Right ventricle myocardium inferior (tissue), 1 donor: Measurements from ENCODE around the gene SLC12A1. TPM values are rescaled to one million over a fixed set of nuclear protein-coding genes. Genes with fewer than 3 reads are reported as not detected.

ENCODE experiments used
- ATAC-seq: fragments of 200-7000 bp; cut with Tn5 transposase; one replicate; pipeline ENCODE4 v1.9.1; 2020; ENCODE audit warnings: mild to moderate bottlenecking, moderate library complexity
- DNase-seq: peaks from one replicate; pipeline ENCODE4 v3.0.0; 2021; ENCODE audit errors: missing footprints
- intact Hi-C: fragments of 100-400 bp; cut with DNase I; formaldehyde crosslinking; loops from one replicate; pipeline ENCODE4 v1.11.0; 2022
- total RNA-seq: library from RNA; stranded (reverse); fragmentation: NEBNext Ultra II Directional; extraction: Animal tissue kit (Norgen Biotek cat#: 25700); gene quantifications from one replicate; pipeline ENCODE4 v1.2.1, GENCODE V29; 2021
- donor health status: DM: no; HTN: yes; CAD: no; lungs with severe emphysema.

The SLC12A1 gene
- total RNA-seq, 1 donor from 2014 or later = not detected

DNA sequence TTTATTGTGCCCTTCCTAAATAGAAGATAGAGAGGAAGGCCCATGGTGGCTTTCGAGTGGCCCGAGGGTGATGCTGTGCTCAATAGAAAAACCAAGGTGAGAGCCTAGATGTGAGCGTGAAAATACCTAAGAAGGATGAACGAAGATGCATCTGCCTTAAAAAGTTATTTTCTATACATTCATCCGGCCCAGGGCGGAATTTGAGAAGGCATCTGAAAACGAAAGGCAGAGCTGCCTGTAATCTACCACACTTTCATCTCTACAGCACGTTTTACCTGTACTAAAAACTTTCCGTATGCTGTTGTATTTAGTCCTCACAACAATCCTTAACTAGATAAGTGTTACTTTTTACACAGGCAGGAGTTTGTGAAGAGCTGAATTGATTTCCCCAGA, 126.5 kb downstream of the SLC12A1 start:
- no peak for ATAC-seq
- intact Hi-C loops = no loop called here
- no peak for DNase-seq

DNA sequence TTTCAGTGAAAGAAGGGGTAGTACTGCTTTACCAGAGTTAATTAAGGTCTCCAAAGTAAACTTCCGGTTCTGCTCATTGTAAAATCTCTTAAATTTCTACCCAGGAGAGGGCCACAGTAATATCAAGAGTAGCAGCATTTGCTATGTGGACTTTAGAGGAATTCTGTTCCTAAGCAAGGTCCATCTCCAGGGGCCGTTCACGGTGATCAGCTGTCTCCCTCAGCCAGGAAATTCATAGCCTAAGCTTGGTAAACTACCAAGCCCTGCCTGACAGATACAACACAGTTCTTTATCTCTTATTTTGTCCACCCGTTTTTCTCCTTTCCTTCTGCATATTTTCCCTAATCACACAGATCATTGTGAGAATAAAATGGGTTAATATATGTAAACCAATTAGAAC, 127.4 kb downstream of the SLC12A1 start:
- DNase-seq = no peak
- no peak for ATAC-seq
- intact Hi-C loops = no loop called here

DNA sequence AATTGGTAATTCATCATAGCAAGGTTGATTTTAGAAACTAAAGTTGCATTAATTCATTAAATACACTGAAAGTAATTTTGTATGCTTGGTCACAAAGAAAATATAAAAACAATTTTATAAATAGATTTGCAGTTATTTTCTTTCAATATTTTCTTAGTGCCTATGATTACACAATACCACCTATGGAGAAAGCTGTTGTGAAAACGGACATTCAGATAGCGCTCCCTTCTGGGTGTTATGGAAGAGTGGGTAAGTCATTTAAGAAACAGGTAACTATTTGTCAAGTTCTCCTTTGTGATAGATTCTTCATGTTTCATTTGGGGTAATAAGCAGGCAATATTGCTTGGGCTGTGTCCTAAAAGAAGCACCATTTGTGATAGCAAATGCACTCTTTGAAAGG, 128.2 kb downstream of the SLC12A1 start:
- no peak for DNase-seq
- no peak for ATAC-seq
- intact Hi-C loops = no loop called here

DNA sequence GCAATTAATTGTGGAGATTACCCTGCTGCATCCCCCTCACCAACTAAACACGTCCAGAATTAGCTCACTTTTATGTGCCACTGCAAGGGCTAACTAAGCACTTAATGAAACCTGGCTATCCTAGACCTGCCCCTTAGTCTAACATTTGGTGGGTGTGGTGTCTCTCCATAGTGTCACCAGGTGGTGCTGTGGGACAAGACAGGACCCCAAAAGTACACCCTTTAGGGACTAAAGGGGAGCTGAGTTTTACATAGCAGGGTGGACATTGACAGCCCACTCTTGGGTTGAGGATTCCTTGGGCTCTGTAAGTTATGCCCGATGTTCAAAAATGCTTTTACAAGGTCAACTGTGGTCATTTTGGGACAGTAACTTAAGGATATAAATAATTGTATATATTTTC, 130.8 kb downstream of the SLC12A1 start:
- no peak for DNase-seq
- ATAC-seq = no peak
- intact Hi-C loops = no loop called here

DNA sequence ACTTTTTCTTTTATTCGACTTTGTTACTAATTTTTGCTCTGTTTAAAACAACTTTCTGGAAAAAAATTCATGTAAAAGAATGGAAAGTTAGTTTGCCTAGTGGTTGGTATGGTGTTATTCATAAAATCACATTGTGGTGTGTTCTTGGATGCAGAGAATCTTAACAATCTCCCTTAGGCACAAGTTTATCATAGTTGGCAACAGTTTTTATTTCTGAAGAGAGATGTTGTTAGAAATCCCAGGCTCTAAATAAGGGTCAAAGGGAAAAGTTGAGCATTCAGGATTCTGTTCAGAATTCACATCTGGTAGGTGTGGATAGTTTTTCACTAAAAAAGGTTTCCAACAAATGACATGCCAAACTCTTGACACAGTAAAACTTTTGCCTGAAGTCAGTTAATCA, 131.5 kb downstream of the SLC12A1 start:
- ATAC-seq = no peak
- intact Hi-C loops = no loop called here

DNA sequence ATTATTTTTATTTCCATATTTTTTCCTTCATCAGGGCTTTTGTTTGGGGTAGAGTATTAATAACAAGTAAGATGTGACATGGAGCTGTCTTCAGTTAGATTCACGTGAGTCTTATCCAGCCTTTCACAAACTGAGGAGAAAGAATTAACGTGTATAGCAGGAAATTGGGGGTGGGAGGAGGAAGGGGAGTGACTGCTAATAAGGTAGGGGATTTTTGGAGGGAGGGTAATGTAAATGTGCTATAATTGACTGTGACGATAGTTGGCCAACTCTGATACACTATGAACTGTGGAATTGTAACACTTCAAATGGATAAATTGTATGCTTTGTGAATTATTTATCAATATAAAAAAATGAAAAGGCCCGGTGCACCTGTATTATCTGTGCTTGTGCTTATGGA, 134.0 kb downstream of the SLC12A1 start:
- DNase-seq = no peak
- no peak for ATAC-seq
- intact Hi-C loops = no loop called here

More for the DNA sequence above, 131.5 kb downstream of the SLC12A1 start:
- DNase-seq = no peak

DNA sequence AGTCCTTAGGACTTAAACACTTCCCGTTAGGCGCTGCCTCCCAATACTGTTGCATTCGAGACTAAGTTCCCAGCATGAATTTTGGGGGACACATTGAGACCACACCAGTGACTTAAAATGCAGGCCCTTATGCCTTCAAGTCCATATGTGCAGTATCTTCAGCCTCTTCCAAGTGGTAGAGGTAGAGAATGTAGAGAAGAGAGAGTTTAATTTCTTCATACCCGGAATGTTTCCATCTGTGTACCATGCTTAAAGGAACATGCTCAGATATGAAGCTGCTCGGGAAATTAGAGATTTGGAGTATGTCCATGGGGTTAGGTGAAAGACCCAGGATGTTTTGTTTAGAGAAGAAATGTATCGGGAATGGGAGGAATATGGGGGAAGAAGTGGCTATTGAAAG, 137.8 kb downstream of the SLC12A1 start:
- ATAC-seq = no peak
- intact Hi-C loops = no loop called here
- DNase-seq = no peak

DNA sequence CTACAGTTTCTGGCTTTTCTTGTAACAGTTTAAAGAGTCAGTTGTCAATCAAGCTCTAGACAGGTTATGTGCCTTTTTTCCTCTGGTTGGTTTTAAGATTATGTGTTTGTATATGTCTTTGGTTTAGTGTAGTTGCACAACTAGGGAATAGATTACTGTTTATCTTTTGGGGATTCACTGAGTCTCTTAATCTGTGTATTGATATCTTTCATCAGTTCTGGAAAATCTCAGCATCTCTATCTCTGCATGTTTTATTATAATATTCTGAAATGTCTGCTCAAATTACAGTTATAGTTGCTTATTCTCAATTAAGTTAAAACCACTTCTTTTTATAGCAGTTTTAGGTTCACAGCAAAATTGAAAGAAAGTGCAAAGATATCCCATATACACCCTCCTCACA, 139.4 kb downstream of the SLC12A1 start:
- ATAC-seq = no peak

DNA sequence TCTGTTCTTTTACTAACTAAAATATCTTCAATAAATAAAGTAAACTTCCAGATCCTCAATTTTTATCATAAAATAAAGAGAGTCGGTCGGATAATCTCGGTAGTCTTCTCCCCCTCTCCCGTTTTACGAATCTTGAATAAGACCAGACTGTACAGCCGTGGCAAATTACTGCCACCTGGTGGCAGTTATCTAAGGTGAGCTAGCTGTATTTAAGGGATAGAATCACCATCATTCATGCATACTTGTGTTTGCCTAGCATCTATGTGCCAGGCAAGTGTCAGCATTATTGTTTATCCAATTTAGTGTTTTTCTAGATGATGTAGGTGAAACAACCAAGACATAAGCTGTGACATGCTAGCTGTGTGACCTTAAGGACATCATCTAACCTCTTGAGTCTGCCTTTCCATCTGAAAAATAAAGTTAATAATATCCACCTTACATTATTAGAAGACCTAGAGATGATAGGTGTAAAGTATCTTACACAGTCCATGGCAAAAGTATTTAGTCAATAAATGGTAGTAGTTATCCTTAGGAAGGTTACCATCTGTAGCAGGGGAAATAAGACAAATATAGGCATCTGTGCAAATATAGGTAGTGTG, 146.5 kb downstream of the SLC12A1 start:
- intact Hi-C loops = loop anchor here (10.0 kb wide), 1 partner anchor 1158 kb away; no protein-coding TSS in a partner anchor
- ATAC-seq = no peak
- no peak for DNase-seq

More for the DNA sequence above, 139.4 kb downstream of the SLC12A1 start:
- intact Hi-C loops = no loop called here
- no peak for DNase-seq

Other genes with a start within 250 kb of the SLC12A1 start
- not detected for gene SLC24A5, start 85.3 kb upstream of the SLC12A1 start, total RNA-seq
- 8.7 TPM for gene MYEF2, start 28.0 kb upstream of the SLC12A1 start, total RNA-seq
- gene CTXN2, start 14.6 kb upstream of the SLC12A1 start, total RNA-seq = not detected
- gene DUT, start 125.1 kb downstream of the SLC12A1 start, total RNA-seq = 86.5 TPM